GM19467 (cell line): ENCODE results near the gene TUFM.
"Not testable (repeated sequence)": the region's sequence is repeated elsewhere in the genome, so short reads cannot be mapped to it uniquely, and the experiment has no call there.

Source experiments
- ATAC-seq: cut with Tn5 transposase; IDR thresholded peaks from one replicate; pipeline ENCODE4 v1.9.1; 2021; ENCODE audit warnings: mild to moderate bottlenecking, moderate library complexity; ENCODE audit not compliant: unreplicated experiment

TUFM gene

GRCh38 chr16:28846080-28846932 lies at the start of gene TUFM:
Gene TUFM (minus strand): TSS chr16:28846348. CDS start chr16:28846269, 79 bp downstream.
- ATAC-seq, result peak; percentile 91

GRCh38 chr16:28895609-28896008 lies 49.5 kb upstream of the TUFM start:
- ATAC-seq, result no peak

GRCh38 chr16:28893291-28893690 lies 47.1 kb upstream of the TUFM start:
- ATAC-seq, result no peak

- ATAC-seq, result no peak
Observed at GRCh38 chr16:28891964-28892890, 46.1 kb upstream of the TUFM start.

- not testable (repeated sequence) for ATAC-seq
Observed at GRCh38 chr16:28890355-28890754, 44.2 kb upstream of the TUFM start.

- ATAC-seq, result no peak
Observed at GRCh38 chr16:28886945-28887344, 40.8 kb upstream of the TUFM start.

GRCh38 chr16:28884045-28884444 lies 37.9 kb upstream of the TUFM start:
- ATAC-seq, result no peak

- ATAC-seq, result no peak
Observed at GRCh38 chr16:28883221-28883996, 37.3 kb upstream of the TUFM start.

- no peak for ATAC-seq
Observed at GRCh38 chr16:28882551-28883160, 36.5 kb upstream of the TUFM start.

- ATAC-seq, result not testable (repeated sequence)
Observed at GRCh38 chr16:28881565-28881964, 35.4 kb upstream of the TUFM start.

GRCh38 chr16:28880955-28881354 lies 34.8 kb upstream of the TUFM start:
- no peak for ATAC-seq

- ATAC-seq, result no peak
Observed at GRCh38 chr16:28880589-28880915, 34.4 kb upstream of the TUFM start.

- peak; percentile 71 for ATAC-seq
Observed at GRCh38 chr16:28879841-28880588, 33.9 kb upstream of the TUFM start.

- ATAC-seq, result no peak
Observed at GRCh38 chr16:28879261-28879840, 33.2 kb upstream of the TUFM start.

GRCh38 chr16:28878083-28878926 lies 32.2 kb upstream of the TUFM start, which contains the start of gene ATP2A1:
Gene ATP2A1 (plus strand): TSS chr16:28878488. CDS start chr16:28878672, 184 bp downstream.
- ATAC-seq, result no peak

- ATAC-seq, result no peak
Observed at GRCh38 chr16:28877655-28878000, 31.5 kb upstream of the TUFM start.

GRCh38 chr16:28876973-28877654 lies 31.0 kb upstream of the TUFM start:
- ATAC-seq, result no peak

GRCh38 chr16:28876019-28876659 lies 30.0 kb upstream of the TUFM start:
- ATAC-seq, result no peak
